GM21367 (cell line): ENCODE data around the gene USP40.

Experiments used
- ATAC-seq: cut with Tn5 transposase; IDR thresholded peaks from one replicate; pipeline ENCODE4 v1.9.1; 2021; ENCODE audit not compliant: unreplicated experiment

The USP40 gene

DNA sequence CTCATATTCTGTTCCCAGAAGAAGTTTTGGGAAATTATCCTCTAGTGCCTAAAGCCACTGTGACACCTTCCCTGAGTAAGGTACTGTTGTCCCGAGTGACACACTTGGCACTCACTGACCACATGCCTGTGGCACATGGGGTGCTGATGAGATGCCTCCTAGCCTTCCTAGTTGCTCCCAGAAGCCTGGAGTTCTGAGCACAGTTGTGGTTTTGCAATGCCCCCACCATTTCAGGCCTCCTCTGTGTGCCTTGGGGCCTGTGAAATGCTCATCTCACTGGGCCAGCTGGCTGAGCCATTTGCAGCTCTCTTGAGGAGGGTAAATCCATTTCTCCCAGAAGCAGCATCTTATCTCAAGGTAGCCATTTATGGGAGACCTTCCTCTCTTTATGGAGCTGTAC lies 120.5 kb downstream of the USP40 start:
- no peak for ATAC-seq

DNA sequence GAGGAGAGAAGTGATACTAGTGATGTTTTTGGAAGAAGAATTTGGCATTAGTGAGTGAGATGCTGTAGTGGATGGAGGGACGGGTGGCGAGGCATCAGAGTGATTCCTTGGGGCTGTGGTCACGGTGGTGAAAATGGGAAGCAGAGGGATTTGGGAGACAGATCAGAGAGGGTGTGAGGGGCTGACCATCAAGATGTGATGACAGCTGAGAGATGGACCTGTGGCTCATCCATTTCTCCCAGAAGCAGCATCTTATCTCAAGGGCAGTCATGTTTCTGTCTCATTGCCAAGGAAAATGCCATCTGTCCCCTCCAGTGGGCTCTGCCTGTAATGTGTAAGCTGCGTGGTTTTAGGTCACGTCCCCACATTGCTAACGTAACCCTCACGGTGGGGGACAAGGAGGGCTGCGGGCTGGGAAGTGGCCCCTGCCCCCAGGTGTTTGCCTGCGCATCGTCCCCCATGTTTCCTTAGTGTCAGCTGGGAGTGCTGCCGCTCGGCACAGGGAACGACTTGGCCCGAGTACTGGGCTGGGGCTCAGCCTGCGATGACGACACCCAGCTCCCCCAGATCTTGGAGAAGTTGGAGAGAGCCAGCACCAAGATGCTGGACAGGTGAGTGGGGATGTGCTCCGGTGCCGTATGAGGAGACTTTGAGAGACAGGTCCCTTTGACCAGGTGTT lies 121.3 kb downstream of the USP40 start:
- ATAC-seq: no peak

DNA sequence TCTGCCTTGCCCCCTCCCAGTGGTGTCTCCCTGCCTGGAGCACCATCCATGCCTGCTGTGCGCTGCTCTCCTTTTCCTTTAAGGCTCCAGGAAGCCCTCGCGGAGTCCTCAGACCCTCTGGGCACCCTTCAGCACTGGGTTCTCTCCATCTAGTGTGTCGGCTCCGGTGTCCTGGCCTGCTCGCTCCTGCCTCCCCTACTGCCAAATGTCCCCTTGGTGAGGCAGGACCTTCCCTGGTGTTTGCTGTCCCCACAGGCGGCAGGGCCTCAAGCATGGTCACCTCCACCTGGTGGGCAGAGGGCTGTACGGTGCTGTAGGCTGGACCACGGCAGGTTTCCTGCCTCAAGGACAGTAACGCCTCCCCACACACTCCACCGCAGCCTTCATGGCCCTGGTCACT lies 122.1 kb downstream of the USP40 start:
- ATAC-seq: no peak

DNA sequence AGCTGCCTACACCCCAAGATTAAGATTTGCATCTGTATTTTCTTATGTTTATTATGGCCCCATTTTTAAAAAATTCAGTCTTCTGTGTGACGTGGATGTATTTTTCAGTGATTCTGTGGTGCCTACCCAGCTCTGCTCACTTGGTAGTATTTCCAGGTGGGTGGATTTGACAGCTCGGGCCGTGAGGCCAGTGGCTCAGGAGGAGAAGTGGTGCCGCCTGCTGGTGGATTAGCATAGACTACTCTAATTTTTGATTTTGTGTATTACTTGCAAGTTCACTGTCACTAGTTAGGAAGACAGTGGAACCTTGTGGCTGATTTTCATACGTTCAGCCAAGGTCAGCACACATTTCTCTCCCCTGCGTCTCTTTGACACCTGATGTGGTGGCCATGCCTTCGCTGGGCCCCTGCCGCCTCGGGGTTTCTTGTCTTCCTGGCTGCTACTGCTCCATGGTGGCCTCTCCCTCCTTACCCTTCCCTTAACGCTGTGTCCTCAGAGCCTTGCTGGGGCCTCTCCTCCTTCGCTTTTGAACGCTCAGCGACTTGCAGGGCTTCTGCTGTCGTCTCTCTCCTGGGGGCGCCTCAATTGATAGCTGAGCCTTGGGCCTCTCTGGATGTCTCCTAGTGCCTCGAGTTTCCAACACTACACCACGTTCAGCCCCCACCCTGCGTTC lies 122.9 kb downstream of the USP40 start:
- no peak for ATAC-seq

DNA sequence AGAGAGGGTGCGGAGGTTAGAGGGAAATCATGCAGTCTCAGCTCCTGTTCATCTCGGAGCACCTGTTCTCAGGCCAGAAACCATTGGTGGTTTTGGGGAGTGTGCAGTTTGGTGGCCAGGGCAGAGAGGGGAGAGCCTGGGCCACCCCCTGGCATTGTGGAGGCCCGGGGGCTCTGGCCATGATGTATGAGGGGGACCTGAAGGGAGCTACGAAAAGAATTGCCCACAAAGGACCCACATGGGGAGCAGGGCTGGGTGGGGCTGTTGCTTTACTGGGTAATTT lies 124.6 kb downstream of the USP40 start:
- ATAC-seq: no peak

DNA sequence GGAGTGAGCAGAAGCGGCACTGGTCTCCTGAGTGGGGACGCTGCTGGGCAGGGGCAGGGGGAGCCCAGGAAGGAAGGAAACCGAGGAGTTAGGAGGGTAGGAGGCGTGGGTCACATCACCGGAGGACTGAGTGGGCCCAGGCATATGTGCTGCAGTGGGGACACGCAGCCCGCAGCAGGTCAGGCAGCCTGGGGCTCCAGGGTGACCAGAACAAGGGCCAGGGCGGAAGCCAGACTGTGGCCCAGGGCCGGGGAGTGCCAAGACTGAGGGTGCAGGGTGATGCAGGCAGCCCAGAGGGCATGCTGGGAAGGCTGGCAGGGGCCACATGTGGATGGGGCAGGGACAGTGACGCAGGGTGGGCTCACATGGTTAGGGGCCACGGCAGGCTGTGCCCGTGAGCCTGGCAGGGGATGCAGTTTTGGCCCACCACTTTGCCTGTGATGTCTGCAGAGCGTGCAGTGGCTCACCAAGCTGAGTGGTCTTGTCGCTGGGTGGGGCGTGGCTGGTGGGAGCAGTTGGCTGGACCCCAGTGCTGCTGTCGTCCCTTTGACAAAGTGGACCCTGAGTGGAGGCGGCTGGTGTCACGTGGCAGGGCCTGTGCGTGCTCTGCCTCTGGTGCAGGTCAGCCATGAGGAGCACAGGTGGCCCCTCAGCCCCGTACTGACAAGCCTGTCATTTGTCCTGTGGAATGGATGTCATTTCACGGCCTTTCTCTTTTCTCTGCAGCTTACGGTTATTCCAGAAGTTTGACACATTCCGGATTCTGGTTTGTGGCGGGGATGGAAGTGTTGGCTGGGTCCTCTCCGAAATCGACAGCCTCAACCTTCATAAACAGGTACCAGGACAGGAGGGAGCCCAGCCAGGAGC lies 125.2 kb downstream of the USP40 start:
- no peak for ATAC-seq

DNA sequence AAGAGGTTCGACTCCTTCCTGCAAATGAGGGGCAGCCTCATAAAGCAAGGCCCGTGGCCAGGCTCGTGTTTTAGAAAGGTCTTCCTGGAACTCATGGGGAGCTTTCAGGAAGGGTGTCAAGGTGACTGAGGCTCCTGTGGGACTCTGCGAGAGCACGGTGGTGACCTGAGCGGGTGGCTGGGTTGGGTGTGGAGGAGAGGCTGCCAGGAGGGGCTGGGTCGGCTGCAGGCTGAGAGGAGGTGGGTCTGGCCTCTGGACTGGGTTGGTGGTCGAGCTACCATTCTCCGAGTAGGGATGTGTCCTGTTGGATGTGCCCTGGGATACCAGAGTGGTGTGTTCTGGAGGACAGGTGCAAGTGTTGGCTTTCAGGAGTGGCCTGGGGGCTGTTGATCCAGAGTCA lies 125.9 kb downstream of the USP40 start:
- no peak for ATAC-seq

DNA sequence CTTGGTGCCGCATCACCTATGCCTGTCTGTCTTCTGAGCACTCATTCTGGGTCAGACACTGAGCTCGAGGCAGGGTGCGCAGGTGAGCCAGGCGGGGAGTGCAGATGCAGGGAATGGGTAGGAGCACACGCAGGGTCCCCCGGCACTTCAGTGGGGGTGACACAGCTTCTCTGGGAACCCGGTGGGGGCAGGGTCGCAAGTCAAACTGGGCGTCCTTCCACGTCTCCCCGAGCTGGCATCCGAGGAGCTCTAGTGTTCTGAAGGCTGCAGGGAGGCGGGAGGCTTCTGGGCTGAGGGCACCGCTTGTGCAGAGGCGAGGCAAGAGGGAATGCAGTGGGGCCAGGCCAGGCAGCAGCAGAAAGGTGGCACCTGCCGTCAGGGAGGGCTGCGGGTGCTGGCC lies 126.3 kb downstream of the USP40 start:
- ATAC-seq: no peak

DNA sequence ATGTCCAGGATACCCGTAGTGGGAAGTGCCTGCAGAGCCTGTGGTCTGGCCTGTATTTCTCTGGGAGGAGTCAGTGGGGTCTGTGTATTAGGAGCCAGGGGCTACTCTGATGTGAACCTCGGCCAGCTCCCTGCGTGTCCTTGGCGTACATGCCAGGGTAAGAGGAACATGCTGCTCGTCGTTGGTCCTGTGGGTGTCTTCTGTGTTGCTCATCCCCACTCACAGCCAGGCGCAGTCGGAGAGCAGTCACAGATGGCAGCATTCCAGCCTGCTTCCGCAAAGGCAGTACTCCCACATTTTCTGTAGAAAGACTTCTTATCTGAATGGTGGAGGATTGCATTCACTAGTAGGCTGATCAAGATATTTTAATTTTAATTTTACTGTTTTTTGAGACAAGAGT lies 127.4 kb downstream of the USP40 start:
- no peak for ATAC-seq

DNA sequence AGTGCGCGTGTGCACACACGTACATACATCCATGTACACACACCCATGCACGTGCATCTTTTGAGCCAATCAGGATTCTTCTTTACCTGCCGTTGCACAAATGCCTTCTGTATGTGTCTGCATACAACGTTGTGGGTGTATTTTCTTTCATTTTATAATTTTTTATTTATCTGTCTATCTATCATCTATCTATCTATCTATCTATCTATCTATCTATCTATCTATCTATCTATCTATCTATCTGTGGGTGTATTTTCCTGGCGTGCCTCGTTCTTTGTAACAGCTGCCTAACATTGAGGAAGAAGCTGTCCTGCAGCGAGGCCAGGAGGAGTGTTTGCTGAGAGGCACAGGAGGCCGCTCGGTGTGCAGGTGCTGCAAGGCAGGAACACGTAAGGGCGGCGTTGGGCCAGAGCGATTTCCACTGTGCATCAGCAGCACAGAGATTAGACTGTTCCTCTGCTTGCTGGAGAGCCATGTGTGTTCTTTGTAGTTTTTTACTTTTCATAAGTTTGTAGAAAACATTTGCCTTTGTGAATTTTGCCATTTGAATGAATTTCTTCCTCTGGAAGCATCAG lies 127.9 kb downstream of the USP40 start:
- no peak for ATAC-seq

DNA sequence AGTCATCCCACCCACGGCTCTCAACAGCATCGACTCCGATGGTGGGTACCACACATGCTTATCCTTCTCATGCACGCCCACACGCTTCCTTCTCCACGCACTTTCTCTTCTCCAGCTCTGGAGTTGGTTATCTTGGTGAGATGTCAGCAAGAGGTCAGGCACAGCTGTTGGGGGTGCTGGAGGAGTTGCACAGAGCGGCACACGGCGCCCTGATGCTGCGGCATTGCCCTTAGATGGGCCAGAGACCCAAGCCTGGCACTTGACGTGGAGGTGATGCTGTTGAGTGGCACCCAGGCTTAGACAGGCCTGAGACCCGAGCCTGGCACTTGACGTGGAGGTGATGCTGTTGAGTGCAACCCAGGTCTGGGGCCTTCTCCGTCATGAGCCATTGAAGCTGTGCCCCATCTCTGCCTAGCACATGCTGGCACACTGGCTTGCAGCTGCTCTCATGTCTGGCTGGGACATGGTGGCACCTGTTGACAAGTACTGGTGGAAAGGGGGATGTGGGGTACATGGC lies 129.1 kb downstream of the USP40 start:
- ATAC-seq: no peak

DNA sequence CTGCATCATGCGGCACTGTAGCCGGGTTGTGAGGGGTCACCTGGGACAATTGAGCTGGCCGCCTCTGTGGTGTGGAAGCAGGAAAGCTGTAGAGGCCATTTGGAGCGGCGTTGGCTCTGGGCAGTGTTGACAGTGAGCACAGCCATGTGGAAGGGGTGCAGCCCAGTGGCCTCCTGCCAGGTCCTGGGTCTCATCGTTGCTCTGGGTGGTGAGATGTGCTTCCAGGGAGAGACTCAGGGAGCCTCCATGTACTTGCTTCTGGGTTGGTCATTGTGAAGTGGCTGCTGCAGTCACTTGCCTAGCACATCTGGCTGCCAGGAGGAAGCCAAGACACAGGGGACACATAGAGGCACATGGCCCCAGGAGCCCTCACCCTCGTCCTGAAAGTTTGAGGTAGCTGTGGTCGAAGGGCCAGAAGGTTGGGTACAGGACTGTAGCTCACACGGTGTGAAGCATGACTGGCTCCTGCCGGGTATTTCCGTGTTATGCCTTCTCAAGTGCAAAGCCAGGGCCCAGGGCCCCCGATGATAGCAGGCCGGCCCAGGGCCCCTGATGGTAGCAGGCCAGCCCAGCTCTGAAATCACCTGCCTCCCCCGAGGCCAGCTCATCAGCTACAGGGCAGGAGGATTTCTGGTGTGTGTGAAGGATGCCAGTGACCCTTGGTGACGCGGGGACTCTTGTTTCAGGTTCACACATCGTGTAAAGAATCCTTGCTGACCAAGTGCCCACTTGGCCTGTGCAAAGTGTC lies 129.7 kb downstream of the USP40 start:
- ATAC-seq: no peak

DNA sequence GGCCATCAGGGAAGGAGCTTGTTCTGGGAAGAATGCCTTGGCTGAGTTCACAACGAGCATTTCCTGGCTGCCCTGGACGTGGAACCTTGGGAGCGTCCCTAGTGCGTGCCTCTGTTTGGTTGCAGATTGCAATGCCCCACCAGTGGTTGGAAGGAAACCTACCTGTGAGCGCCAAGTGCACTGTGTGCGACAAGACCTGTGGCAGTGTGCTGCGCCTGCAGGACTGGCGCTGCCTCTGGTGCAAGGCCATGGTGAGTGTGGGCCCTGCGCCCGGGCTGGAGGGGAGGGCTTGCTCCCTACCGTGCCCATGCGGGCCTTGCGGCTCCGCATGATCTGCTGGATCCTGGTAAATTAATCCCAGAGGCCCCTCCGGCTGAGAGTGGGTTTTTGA lies 130.4 kb downstream of the USP40 start:
- ATAC-seq: no peak

DNA sequence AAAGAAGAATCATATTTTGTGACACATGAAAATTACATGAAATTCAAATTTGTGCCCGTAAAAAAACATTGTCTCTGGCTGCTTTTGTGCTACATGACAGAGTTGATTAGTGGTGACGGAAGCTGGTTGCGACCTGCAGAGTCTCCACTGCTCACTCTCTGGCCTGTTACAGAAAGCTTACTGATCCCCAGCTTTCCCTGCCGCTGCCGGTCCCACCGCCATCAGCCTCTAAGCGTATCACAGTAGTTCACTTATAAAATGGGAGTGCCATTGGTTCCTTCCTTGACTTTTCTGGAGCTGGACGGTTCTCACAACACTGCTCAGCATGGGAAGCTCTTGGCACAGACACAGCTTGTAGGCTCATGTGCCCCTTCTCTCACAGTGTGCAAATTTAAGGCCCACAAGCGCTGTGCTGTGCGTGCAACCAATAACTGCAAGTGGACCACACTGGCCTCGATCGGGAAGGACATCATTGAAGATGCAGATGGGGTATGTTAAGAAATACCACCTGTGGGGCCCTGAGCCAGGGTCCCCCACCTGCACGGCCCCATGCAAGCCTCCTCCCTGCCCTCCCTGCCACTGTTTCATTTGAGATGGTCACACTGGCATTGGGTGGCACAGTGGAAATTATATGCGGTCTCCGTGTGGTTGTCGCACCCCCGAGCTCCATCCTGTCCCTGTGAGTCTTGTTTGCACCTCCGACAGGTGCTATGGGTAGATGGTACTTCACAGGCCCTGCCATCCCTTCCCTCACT lies 131.0 kb downstream of the USP40 start:
- ATAC-seq: no peak

DNA sequence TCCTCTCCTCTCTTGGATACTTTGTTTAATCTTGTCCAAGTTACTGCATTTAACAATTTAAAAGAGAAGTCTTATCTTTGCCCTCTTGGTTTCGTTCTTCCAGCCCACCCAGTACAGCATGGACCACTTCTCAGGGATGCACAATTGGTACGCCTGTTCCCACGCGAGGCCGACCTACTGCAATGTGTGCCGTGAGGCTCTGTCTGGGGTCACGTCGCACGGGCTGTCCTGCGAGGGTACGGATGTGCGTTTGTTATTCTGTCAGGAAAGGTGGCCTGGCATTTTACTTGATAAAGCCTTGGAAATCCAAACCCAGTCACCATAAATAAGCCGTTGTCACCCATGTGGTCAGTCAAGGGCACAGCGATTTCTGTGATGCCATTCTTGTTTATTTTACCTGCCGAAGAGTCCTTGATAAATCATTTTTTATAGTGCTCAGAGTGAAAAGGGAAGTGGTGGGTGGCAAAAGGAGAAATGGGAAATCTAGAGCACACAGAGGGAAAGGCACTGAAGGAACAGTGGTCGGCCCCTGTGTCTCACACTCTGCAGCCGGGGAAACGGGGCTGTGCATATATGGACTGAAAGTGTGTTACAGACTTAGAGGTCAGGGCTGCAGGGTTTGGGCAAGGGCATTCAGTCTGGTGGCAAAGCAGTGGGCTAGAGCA lies 131.8 kb downstream of the USP40 start:
- ATAC-seq: no peak

DNA sequence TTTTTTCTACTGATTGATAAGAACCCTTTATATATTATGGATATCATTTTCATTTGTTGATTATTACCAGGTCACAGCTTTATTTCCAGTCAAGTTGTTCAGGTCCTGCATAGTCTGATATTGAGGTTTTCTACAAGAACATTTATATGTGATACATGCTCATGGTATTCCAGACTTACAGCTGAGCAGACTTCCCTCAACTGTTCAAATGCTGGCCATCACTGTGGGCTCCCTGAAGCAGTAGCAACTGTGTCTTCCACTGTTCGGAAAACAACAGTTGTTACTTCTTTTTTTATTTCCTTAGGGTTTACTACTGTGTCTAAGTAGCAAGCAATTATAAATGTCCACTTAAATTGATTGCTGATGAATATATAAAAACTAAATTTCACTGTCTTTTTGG lies 132.8 kb downstream of the USP40 start:
- no peak for ATAC-seq

DNA sequence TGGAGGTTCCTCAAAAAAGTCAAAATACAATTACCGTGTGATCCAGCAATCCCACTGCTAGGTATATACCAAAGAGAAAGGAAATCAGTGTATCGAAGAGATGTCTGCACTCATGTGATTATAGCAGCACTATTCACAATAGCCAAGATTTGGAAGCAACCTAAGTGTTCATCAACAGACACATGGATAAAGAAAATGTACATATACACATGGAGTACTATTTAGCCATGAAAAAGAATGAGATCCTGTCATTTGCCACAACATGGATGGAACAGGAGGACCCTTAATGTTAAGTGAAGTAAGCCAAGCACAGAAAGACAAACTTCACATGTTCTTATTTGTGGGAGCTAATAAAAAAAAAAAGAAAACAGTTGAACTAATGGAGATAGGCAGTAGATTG lies 133.6 kb downstream of the USP40 start:
- ATAC-seq: no peak

DNA sequence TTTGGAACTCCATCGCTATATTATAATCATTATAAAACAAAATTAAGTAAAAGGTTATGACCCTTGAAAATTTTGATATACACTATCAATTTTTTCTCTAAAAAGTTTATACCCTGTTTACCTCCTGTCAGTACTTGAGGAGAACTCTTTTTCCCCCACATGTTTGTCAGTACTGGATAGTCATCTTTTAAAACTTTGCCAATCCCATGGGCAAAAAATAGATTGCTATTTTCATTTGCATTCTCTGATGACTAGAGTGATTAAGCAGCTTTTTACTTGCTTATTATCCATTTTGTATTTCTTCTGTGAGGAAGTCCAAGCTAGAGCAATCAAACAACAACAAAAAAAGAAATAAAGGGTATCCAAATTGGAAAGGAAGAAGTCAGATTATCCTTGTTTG lies 135.9 kb downstream of the USP40 start:
- no peak for ATAC-seq

DNA sequence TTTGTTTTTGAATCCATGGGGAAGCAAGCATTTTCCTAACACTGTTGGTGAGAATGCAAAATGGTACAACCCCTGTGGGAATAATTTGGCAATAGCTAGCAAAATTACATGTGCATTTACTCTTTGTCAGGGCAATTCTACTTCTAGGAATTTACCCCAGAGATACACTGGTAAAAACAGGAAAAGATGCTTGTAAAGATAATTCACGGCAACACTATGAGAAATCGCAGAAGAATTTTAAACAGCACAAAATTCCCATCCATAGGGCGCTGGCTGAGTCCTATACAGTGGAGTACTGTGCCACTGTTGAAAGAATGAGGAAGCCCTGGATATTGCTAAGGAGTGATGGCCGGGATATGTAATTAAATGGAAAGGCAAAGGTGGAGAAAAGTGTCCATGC lies 136.5 kb downstream of the USP40 start:
- ATAC-seq: no peak
